HepG2 (cell line): Measurements from ENCODE around the gene HMGN4. TPM values are rescaled to one million over a fixed set of nuclear protein-coding genes. Genes with fewer than 3 reads are reported as not detected.

Source experiments
- ATAC-seq: fragments of 200-7000 bp; cut with Tn5 transposase; 3 replicates; pipeline ENCODE4 v1.9.1; 2020; ENCODE audit warnings: mild to moderate bottlenecking, moderate library complexity
- Bru-seq: library from RNA; stranded (reverse); fragments of 400-500 nt; gene quantifications from one replicate; lab custom pipeline; 2021; lab: Mats Ljungman, UMichigan
- BruChase-seq, 2 experiments: library from RNA; stranded (reverse); fragments of 400-500 nt; gene quantifications; one replicate each; lab custom pipeline; 2021; lab: Mats Ljungman, UMichigan
- BruUV-seq: library from RNA; stranded (reverse); fragments of 400-500 nt; replicated peaks from 2 replicates; lab custom pipeline; 2021; lab: Mats Ljungman, UMichigan
- CTCF ChIA-PET: fragments of 300-600 bp; formaldehyde crosslinking; extraction: SDS; loops from one replicate; lab custom pipeline; 2021; ENCODE audit warnings: low total read pairs, inconsistent platforms, low intra/inter-chr PET ratio; lab: Yijun Ruan, JAX
- POLR2A ChIA-PET: fragments of 350-600 bp; sonication (Branson Sonifier 250); formaldehyde crosslinking; loops from one replicate; lab custom pipeline; 2020; ENCODE audit warnings: antibody characterized with exemption, inconsistent platforms; lab: Yijun Ruan, JAX
- DNase-seq: peaks from one replicate; pipeline ENCODE4 v3.0.0-alpha.2; 2015; ENCODE audit warnings: low spot score
- FAIRE-seq: peaks from 3 replicates; lab custom pipeline; 2011; peaks lifted over from hg19 to GRCh38; lab: Jason Lieb, UNC
- H2AFZ ChIP-seq: one replicate; pipeline ENCODE4 v1.6.1; 2011; ENCODE audit warnings: low read length, inconsistent platforms
- H3K27ac ChIP-seq: fragments of 300-600 bp; 3 replicates; pipeline ENCODE4 v1.8.0; 2011; ENCODE audit warnings: mixed run types, mild to moderate bottlenecking, mixed read lengths, low read length, inconsistent platforms; ENCODE audit not compliant: insufficient read depth; ENCODE audit errors: extremely low read length
- H3K27me3 ChIP-seq, 2 experiments: fragments of 200-600 bp in 1 of 2; 2 replicates in 1 of 2; 3 replicates in 1 of 2; pipeline versions ENCODE4 v1.6.0 to v1.8.0; 2011; ENCODE audit warnings: low read length in 2 of 2, mild to moderate bottlenecking in 2 of 2, moderate library complexity in 2 of 2, inconsistent platforms in 1 of 2; ENCODE audit not compliant: insufficient read depth in 2 of 2, control insufficient read depth in 1 of 2
- H3K36me3 ChIP-seq, 2 experiments: fragments of 200-600 bp in 1 of 2; replicated peaks in 1 of 2; 2 replicates in 1 of 2; 3 replicates in 1 of 2; pipeline versions ENCODE4 v1.5.1 to v1.8.0; 2011; ENCODE audit warnings: low read length in 2 of 2, inconsistent platforms in 1 of 2; ENCODE audit not compliant: insufficient read depth in 2 of 2, control insufficient read depth in 1 of 2
- H3K4me1 ChIP-seq: 2 replicates; pipeline ENCODE4 v1.5.1; 2012; ENCODE audit warnings: low read length, inconsistent platforms; ENCODE audit not compliant: insufficient read depth
- H3K4me2 ChIP-seq: 2 replicates; pipeline ENCODE4 v1.6.0; 2011; ENCODE audit warnings: low read depth, low read length, inconsistent platforms
- H3K4me3 ChIP-seq, 3 experiments: fragments of 200-600 bp in 1 of 3; sonication (generic), shearing (Covaris generic) in 1 of 3; replicated peaks in 1 of 3; 2 replicates each; pipeline ENCODE4 v1.5.1; 2011 to 2016; ENCODE audit warnings: low read length in 3 of 3, inconsistent platforms in 2 of 3, low read depth in 2 of 3, mild to moderate bottlenecking in 2 of 3, control low read depth in 1 of 3, mixed read lengths in 1 of 3; ENCODE audit not compliant: insufficient read depth in 1 of 3
- H3K79me2 ChIP-seq: one replicate; pipeline ENCODE4 v1.6.1; 2011; ENCODE audit warnings: low read length, inconsistent platforms; ENCODE audit not compliant: insufficient read depth
- H3K9ac ChIP-seq: 2 replicates; pipeline ENCODE4 v1.6.0; 2011; ENCODE audit warnings: mild to moderate bottlenecking, low read depth, low read length, inconsistent platforms; ENCODE audit not compliant: insufficient read depth
- H3K9me3 ChIP-seq: 2 replicates; pipeline ENCODE4 v1.5.1; 2012; ENCODE audit warnings: mild to moderate bottlenecking, low read length
- H4K20me1 ChIP-seq: 2 replicates; pipeline ENCODE4 v1.6.0; 2011; ENCODE audit warnings: inconsistent platforms, mild to moderate bottlenecking, low read length, moderate library complexity; ENCODE audit not compliant: insufficient read depth
- EP300 ChIP-seq, 3 experiments: sonication (generic) in 1 of 3; formaldehyde crosslinking in 1 of 3; IDR thresholded peaks; 2 replicates each; pipeline versions ENCODE4 v1.5.1 to v1.6.1; 2011 to 2020; ENCODE audit warnings: low read depth in 2 of 3, low read length in 2 of 3, borderline replicate concordance in 1 of 3, improper control_type of control experiment in 1 of 3, mild to moderate bottlenecking in 1 of 3, missing genetic modification reagents in 1 of 3, moderate library complexity in 1 of 3
- HNF4A ChIP-seq: sonication (generic); formaldehyde crosslinking; IDR thresholded peaks from 2 replicates; pipeline ENCODE4 v1.4.0; 2020; ENCODE audit warnings: missing genetic modification reagents
- HOMEZ ChIP-seq: IDR thresholded peaks from 2 replicates; pipeline ENCODE4 v1.6.1; 2016; ENCODE audit warnings: low read depth
- RCOR2 ChIP-seq: IDR thresholded peaks from 2 replicates; pipeline ENCODE4 v1.6.1; 2016; ENCODE audit warnings: missing biosample characterization, missing genetic modification reagents
- ZBTB3 ChIP-seq: sonication (generic); formaldehyde crosslinking; IDR thresholded peaks from 2 replicates; pipeline ENCODE4 v1.4.0; 2020; ENCODE audit warnings: low read depth, mild to moderate bottlenecking, moderate library complexity, missing genetic modification reagents, borderline replicate concordance
- ZNF484 ChIP-seq: sonication (generic); formaldehyde crosslinking; IDR thresholded peaks from 2 replicates; pipeline ENCODE4 v1.5.1; 2020; ENCODE audit warnings: mild to moderate bottlenecking, low read depth, missing genetic modification reagents, borderline replicate concordance
- ZNF687 ChIP-seq: sonication (generic); formaldehyde crosslinking; IDR thresholded peaks from 2 replicates; pipeline ENCODE4 v1.5.1; 2020; ENCODE audit warnings: mild to moderate bottlenecking, missing genetic modification reagents, moderate library complexity
- WGBS: methylation state at CpG from one replicate; pipeline ENCODE4 v1.1.6; 2017; ENCODE audit warnings: low lambda C conversion rate; 5-methylcytosine and 5-hydroxymethylcytosine counted together
- in situ Hi-C: cut with HindIII; loops from 2 replicates; pipeline ENCODE4 v1.10.0; 2017; ENCODE audit warnings: low pct_unique_long_range_greater_than_20kb; ENCODE audit not compliant: extremely low pct_ligation_motif_present
- intact Hi-C: fragments of 100-400 bp; cut with micrococcal nuclease; formaldehyde crosslinking; loops from one replicate; pipeline ENCODE4 v1.10.0; 2022; ENCODE audit not compliant: unreplicated experiment
- long read RNA-seq, 2 experiments: library from RNA in 1 of 2; library from polyadenylated mRNA in 1 of 2; stranded (forward) in 1 of 2; unstranded in 1 of 2; transcript quantifications; one replicate each; pipeline ENCODE4 v2.0.0, GENCODE V29; 2019 to 2022
- polyA minus RNA-seq, 3 experiments: library from RNA; depleted of rRNA, polyadenylated mRNA; stranded (reverse); fragments of >200 nt; gene quantifications; 2 replicates each; pipeline ENCODE4 v1.2.3, GENCODE V29; 2011; ENCODE audit warnings: low replicate concordance in 1 of 3
- polyA plus RNA-seq, 8 experiments: library from polyadenylated mRNA; depleted of rRNA in 3 of 8; stranded (reverse) in 7 of 8; unstranded in 1 of 8; fragments of >200 nt; fragmentation: Illumina TruSeq in 4 of 8; extraction: Trizol in 4 of 8; gene quantifications; 2 replicates each; pipeline versions ENCODE4 v1.2.1 to v1.2.3, GENCODE V29; 2011 to 2016; ENCODE audit warnings: low read depth in 4 of 8, missing spikeins in 1 of 8, mixed read lengths in 1 of 8; ENCODE audit not compliant: insufficient read depth in 1 of 8
- total RNA-seq, 5 experiments: library from RNA; depleted of rRNA; stranded (reverse); fragments of >200 nt; fragmentation: Illumina TruSeq; extraction: Trizol; gene quantifications; 2 replicates each; pipeline ENCODE4 v1.2.3, GENCODE V29; 2016; ENCODE audit warnings: low read depth in 1 of 5
- TF ChIP-seq, protein P1 (sequence below): sonication (generic); formaldehyde crosslinking; IDR thresholded peaks from 2 replicates; pipeline ENCODE4 v1.8.0; 2022; ENCODE audit warnings: mild to moderate bottlenecking, missing genetic modification reagents, moderate library complexity

Gene HMGN4
- 52.1 and 79.1 TPM in 2 replicates for total RNA-seq (2016; rRNA removed; fragmentation: Illumina TruSeq; extraction: Trizol)
- 14.1 and 14.2 TPM in 2 replicates for total RNA-seq (2016; cell fraction: cytosol; rRNA removed; fragmentation: Illumina TruSeq; extraction: Trizol; ENCODE audit: low read depth)
- 57.3 and 82.0 TPM in 2 replicates for total RNA-seq (2016; cell fraction: insoluble cytoplasmic fraction; rRNA removed; fragmentation: Illumina TruSeq; extraction: Trizol)
- 39.7 and 45.8 TPM in 2 replicates for total RNA-seq (2016; cell fraction: membrane; rRNA removed; fragmentation: Illumina TruSeq; extraction: Trizol)
- 25.0 and 25.1 TPM in 2 replicates for total RNA-seq (2016; cell fraction: nucleus; rRNA removed; fragmentation: Illumina TruSeq; extraction: Trizol)
- polyA plus RNA-seq (2011; rRNA removed) = 35.2 and 39.9 TPM in 2 replicates
- 30.0 and 36.6 TPM in 2 replicates for polyA plus RNA-seq (2011; cell fraction: cytosol; rRNA removed)
- polyA plus RNA-seq (2011; cell fraction: nucleus; rRNA removed) = 17.1 and 20.4 TPM in 2 replicates
- polyA plus RNA-seq (2012) = 43.4 and 46.6 TPM in 2 replicates
- polyA plus RNA-seq (2016; cell fraction: cytosol; fragmentation: Illumina TruSeq; extraction: Trizol; ENCODE audit: low read depth) = 7.3 and 12.1 TPM in 2 replicates
- polyA plus RNA-seq (2016; cell fraction: insoluble cytoplasmic fraction; fragmentation: Illumina TruSeq; extraction: Trizol; ENCODE audit: low read depth) = 70.8 and 81.5 TPM in 2 replicates
- 23.8 and 31.2 TPM in 2 replicates for polyA plus RNA-seq (2016; cell fraction: membrane; fragmentation: Illumina TruSeq; extraction: Trizol; ENCODE audit: low read depth)
- 36.5 and 38.4 TPM in 2 replicates for polyA plus RNA-seq (2016; cell fraction: nucleus; fragmentation: Illumina TruSeq; extraction: Trizol; ENCODE audit: insufficient read depth, low read depth)
- 13.7 and 15.1 TPM in 2 replicates for polyA minus RNA-seq (2011; rRNA and poly(A)+ RNA removed; ENCODE audit: low replicate concordance)
- polyA minus RNA-seq (2011; cell fraction: cytosol; rRNA and poly(A)+ RNA removed) = 19.8 and 21.2 TPM in 2 replicates
- 6.7 and 13.2 TPM in 2 replicates for polyA minus RNA-seq (2011; cell fraction: nucleus; rRNA and poly(A)+ RNA removed)
- Bru-seq, nascent RNA = percentile 82 among the genes with signal in this experiment
- BruChase-seq, experiment 1, labeled RNA remaining after a 6-hour chase = percentile 92 among the genes with signal in this experiment
- BruChase-seq, experiment 2, labeled RNA remaining after a 2-hour chase = percentile 84 among the genes with signal in this experiment
- long read RNA-seq, experiment 1, transcript HMGN4-201 (2 exons, 1,225 nt) = major isoform, 56 of 64 reads
- long read RNA-seq, experiment 1, partial matches to known transcripts = 6 of 64 reads
- long read RNA-seq, experiment 1, other reads (novel, unspliced or antisense) = 2 of 64 reads
- long read RNA-seq, experiment 2, transcript HMGN4-201 (2 exons, 1,225 nt) = major isoform, 22 of 67 reads
- long read RNA-seq, experiment 2, partial matches to known transcripts = 40 of 67 reads
- long read RNA-seq, experiment 2, other reads (novel, unspliced or antisense) = 5 of 67 reads

- H3K9ac ChIP-seq = peak within 1 kb of the TSS; percentile 79
- POLR2A ChIA-PET = interaction anchor here (0.9 to 4.0 kb wide), 17 partner anchors 12 to 414 kb away, joined by 3 to 68 read pairs (median 5); partner anchors contain the start of gene BTN2A2
- H3K36me3 ChIP-seq = peaks cover 0 to 7% of the 10 kb centered on the region in 2 experiments; a peak in 2 of 5 replicates
- H3K27me3 ChIP-seq = no peaks in the 10 kb centered on the region
- H2AFZ ChIP-seq = peak within 1 kb of the TSS; percentile 47
- CTCF ChIA-PET = no interaction called here
- peaks cover 39% of the 10 kb centered on the region for H3K4me1 ChIP-seq
- BruUV-seq = no TSS peak
- peak; percentile 85 for ATAC-seq
- peak within 1 kb of the TSS; percentile 83 to 89 (median 83) for H3K4me3 ChIP-seq
- H3K4me2 ChIP-seq = peak within 1 kb of the TSS; percentile 75
- H3K27ac ChIP-seq = peak within 1 kb of the TSS; percentile 74
- intact Hi-C loops (loop anchor here (1.0 to 10.0 kb wide), 7 partner anchors 15 to 513 kb away; a partner anchor contains a TSS), in situ Hi-C loops (no loop called here)
- FAIRE-seq = no peak
- DNase-seq = peak; percentile 92
- peaks cover 18% of the 10 kb centered on the region for H3K79me2 ChIP-seq
- under 1% methylated on average over 45 of the region's 49 CpGs for WGBS
- no peaks in the 10 kb centered on the region for H3K9me3 ChIP-seq
- no peaks in the 10 kb centered on the region for H4K20me1 ChIP-seq
- TF ChIP-seq ZNF484 (CRISPR knock-in tag) = no peak
- no peak; the same call in 1 of the 2 replicates for TF ChIP-seq HNF4A (CRISPR knock-in tag)
- peak; percentile 93 for TF ChIP-seq ZNF687 (CRISPR knock-in tag)
- TF ChIP-seq EP300 (IDR thresholded peaks at IDR 0.05; ENCODE audit: low read depth in 2 of 2, low read length in 2 of 2) = no peak
- TF ChIP-seq EP300 (CRISPR knock-in tag; IDR thresholded peaks at IDR 0.05; ENCODE audit: borderline replicate concordance) = 0 out of 2 replicates have a peak, but pooled peaks have one; percentile 13
- TF ChIP-seq RCOR2 (CRISPR knock-in tag) = peak; percentile 45; the same call in 1 of the 2 replicates
- TF ChIP-seq, protein P1, sequence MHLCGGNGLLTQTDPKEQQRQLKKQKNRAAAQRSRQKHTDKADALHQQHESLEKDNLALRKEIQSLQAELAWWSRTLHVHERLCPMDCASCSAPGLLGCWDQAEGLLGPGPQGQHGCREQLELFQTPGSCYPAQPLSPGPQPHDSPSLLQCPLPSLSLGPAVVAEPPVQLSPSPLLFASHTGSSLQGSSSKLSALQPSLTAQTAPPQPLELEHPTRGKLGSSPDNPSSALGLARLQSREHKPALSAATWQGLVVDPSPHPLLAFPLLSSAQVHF (CRISPR knock-in tag) = no peak
- no peak for TF ChIP-seq HOMEZ (CRISPR knock-in tag)
- no peak for TF ChIP-seq ZBTB3 (CRISPR knock-in tag)
Observed at GRCh38 chr6:26537846-26538571, at the start of gene HMGN4. HMGN4 (plus strand) TSS chr6:26538366; CDS start chr6:26545207, 6,841 bp downstream.
